NOMO-1 treated with dmso at 0.1 percent for 144 hours (cell line): ENCODE data around the gene KIF26B.
A peak's percentile ranks its signal among the peaks of the same experiment; 100 is the strongest.

Source experiments
- DNase-seq: peaks from one replicate; lab custom pipeline; 2025; ENCODE audit not compliant: unreplicated experiment; lab: John Stamatoyannopoulos, UW

Gene KIF26B

GRCh38 chr1:245270972-245271371 is 116.2 kb downstream of the KIF26B start:
- no peak for DNase-seq

- no peak for DNase-seq
These were observed 117.9 kb downstream of the KIF26B start for GRCh38 chr1:245272676-245273075.

DNA sequence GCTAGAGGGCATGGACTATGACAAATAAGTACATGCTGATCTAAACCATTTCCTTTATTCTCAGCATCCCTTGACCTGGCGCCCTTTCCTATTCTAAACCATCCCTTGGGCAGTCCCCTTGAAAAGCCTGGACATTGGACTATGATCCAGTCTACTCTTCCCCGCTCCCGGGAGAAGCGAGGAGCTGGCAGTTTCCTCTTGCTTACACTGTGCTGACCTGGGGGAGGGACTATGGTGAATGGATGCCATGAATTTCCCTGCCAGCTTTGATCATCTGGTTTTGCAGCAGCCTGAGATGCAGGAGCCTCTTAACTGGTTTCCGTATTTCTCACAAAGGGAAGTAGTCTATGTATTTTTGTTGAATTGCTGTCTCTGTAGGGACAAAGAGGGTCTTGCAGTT is 121.7 kb downstream of the KIF26B start:
- no peak for DNase-seq

DNA sequence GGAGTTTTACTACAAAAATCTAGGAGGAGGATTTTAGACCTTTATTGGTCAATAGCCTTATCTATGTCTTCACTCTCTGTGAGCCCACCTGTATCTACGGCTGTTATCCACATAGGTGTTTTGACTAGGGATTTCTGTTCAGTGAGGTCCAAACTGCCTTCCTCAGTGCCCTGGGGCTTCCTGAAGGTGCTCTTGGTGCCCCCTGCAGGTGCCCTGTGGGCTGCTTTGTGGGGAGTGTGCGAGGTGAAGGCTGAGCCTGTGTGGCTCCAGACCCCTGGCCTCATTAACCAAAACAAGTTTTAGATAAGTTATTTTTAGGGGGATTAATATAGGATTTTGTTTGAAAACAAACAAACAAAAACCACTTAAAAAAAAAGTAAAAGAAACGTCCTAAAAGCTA is 122.5 kb downstream of the KIF26B start:
- no peak for DNase-seq

DNA sequence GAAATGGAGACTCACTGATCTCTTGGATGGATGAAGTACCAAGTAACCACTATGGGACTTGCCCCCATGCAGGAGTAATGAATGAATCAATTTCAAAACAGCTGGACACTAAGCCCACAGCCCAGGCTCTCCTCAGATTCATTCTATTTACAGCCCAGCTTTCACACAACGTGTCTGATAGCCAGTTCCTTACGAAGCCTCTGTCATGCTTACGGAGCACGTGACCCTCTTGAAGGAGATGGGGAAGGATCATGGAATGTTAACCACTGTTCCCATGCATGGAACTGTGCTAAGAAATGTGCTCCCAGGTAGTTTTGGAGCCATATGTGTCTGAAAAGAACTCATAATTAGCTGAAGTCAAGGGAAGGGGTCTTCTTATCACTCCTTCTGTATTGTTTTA is 124.1 kb downstream of the KIF26B start:
- no peak for DNase-seq

- no peak for DNase-seq
These were observed 124.6 kb downstream of the KIF26B start for GRCh38 chr1:245279346-245279745.

DNA sequence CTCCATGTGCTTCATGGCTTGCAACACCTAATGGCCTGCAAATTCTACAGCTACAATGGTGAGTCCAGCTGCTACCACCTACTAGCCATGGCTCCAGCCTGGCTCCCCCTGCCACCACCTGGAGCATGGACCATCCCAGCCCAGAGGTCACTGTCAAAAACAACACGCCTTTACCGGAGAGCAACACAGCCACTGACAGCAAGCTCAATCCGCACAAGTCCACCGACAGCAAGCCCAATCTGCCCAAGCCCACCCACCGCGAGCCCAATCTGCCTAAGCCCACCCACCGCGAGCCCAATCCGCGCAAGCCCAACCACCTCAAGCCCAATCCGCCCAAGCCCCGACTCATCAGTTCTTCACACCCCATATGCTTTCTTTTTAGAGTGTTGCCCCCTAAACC is 128.2 kb downstream of the KIF26B start:
- no peak for DNase-seq

- no peak for DNase-seq
These were observed 130.4 kb downstream of the KIF26B start for GRCh38 chr1:245285168-245285567.

DNA sequence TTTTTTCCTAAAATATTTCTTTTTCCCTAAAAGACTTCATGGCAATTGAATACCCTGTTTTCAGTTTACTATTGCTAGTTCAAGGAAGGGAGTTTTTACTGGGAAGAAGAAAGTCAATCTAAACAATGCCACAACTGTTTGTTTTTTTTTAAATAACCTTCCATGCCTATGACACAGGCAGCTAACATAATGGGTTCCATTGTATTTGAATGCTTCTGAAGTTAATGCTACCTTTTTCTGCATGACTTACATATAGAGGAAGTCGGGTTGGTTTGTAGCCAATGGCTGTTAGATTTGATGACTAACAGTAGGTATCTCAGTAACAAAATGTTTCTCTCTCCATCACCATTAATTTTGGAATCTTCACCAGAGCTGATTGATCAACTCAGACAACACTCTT is 134.0 kb downstream of the KIF26B start:
- DNase-seq, result no peak

DNA sequence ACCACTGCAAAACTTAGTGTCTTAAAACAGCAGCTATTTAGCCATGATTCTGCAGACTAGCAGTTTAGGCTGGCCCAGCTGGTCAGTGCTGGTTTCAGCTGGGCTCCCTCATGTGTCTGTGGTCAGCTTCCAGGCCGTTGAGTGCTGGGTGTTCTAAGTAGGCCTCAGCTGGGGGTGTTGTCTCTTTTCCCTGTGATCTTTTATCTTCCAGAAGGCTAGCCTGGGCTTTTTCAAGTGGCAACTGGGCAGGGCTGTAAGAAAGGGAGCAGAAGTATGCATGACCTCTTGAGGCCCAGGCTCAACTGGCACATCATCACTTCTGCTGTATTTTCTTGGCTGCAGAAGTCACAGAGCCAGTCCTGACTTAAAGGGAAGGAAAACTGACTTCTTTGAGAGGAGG is 136.1 kb downstream of the KIF26B start:
- no peak for DNase-seq

- no peak for DNase-seq
These were observed 136.6 kb downstream of the KIF26B start for GRCh38 chr1:245291351-245291750.

DNA sequence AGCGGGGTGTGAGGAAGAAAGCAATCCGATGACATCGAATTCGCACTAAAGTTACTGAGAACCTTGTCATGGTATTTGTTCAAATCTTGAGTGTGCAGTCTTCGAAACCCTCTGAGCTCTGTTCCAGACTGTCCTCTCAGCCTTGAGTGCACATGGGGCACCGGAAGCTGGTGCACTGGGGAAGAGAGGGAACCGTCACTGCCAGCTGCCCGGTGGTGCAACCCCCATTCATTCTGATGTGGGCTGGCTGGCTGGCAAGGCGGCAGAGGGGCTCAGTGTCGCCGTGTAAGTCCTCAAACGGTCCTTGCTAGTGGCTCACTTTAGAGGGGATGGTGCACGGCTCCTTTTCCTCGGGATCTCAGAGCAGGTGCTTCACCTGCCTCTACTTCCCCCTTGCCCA is 137.4 kb downstream of the KIF26B start:
- DNase-seq, result no peak

DNA sequence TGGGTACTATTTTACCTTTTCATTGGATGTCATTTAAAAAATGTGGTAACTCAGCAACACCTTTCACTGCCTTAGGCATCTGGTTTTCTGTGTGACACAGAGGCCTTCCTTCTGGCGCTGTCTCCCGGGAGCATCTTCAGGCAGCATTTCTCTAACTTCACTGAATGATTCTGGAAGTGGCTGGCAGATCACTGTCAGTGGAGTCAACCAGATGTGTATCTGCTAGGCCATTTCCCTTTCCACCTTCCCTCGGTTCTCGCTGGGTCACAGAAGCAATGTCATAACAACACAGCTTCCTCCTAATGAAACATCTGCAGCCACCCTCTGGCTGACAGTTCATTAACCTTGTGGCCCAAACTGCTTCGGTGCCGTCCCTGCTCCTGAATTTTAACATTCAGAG is 137.8 kb downstream of the KIF26B start:
- DNase-seq, result no peak

GRCh38 chr1:245294020-245294419 is 139.2 kb downstream of the KIF26B start:
- DNase-seq, result no peak

- no peak for DNase-seq
These were observed 144.0 kb downstream of the KIF26B start for GRCh38 chr1:245298781-245299180.

- DNase-seq, result no peak
These were observed 146.4 kb downstream of the KIF26B start for GRCh38 chr1:245301162-245301580.

DNA sequence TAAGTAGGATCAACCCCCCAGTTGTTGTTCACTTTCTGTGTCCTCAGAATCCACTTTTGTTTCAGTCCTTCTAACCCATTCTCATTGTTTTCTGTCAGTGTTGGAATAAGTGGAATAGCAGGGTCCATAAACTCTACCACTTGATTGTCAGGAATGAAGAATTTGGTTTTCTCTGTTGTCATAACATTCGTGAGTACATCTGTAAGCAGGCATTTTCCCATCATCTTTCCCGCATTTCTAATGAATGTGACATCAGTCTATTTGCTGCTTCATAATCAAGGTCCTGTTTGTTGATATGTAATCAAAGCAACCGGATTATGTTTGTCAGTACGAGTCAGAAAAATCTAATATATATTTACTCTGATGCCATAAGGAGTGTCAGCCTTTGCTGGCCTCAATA is 147.1 kb downstream of the KIF26B start:
- no peak for DNase-seq

DNA sequence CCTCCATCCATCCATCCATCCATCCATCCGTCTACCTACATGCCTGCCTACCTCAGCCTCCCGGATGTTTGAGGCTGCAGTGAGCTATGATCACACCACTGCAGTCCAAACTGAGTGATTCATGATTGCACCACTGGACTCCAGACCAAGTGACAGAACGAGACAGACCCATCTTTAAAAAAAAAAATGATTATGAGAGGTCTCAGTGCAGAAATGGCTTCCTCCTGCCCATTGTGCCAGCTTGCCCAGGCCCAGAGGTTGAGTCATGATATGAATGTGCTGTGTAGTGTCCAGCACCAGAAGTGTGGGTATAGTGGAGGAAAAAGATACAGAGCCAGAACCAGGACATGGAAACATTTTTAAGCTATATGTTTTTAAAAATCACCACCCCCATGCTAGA is 149.9 kb downstream of the KIF26B start:
- no peak for DNase-seq

GRCh38 chr1:245306020-245306419 is 151.2 kb downstream of the KIF26B start:
- DNase-seq, result no peak

- DNase-seq, result no peak
These were observed 152.0 kb downstream of the KIF26B start for GRCh38 chr1:245306628-245307410.

DNA sequence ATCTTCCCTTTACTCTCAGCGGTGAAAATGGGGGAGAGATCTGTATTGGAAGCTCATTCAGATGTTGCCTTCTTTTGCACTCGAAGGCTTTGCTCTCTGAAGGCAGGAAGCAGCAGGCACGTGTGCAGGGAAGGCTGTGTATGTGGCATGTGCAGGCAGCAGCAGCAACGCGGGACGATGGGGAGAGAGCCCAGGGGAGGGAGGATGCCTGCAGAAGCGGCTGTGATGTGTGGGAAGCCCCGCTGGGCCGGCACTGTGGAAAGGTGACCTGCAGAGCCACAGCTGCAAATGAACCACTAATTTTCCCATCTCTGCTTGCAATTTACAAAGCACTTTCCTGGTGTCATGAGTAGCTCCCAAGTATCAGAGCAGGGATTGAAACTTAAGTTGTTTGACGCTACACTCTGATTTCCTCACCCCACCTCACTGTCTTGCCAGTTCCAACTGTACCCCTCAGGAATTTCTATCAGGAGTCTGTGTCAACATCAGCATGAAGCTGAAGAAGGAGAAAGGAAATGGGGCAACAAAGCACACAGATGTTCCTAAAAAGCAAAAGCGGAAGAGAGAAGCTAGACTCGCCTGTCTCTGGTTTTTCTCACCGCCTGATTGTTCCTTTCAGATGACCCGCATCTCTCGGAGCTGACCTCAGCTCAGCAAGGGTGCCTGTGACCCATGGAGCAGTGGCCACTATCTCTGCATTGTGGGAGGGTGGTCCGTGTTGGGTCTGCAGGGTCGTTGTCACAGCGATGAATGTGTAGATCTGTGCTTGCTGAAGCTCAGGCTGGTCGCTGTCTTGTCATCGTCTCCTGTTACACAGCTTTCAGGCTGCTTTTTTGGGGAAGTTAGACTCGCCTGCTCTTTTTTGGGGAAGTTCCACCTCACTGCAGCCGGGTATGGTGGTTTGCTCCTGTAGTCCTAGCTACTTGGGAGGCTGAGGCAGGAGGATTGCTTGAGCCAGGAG is 156.1 kb downstream of the KIF26B start:
- DNase-seq, result peak; percentile 75

- no peak for DNase-seq
These were observed 157.2 kb downstream of the KIF26B start for GRCh38 chr1:245311887-245312536.
